Thyroid gland (tissue), 4 donors: Measurements from ENCODE around the gene CREG1. TPM values are rescaled to one million over a fixed set of nuclear protein-coding genes. Genes with fewer than 3 reads are reported as not detected.

Experiments
- DNase-seq, 2 donors: peaks; one replicate each; pipeline ENCODE4 v3.0.0-alpha.2; 2019
- H3K27ac ChIP-seq, 3 donors: fragments of 200-600 bp; sonication (generic); 1 replicate in 2 of 3; 2 replicates in 1 of 3; pipeline ENCODE4 v1.5.1; 2016 to 2019; ENCODE audit warnings: mild to moderate bottlenecking in 1 of 3, moderate library complexity in 1 of 3
- H3K27me3 ChIP-seq: fragments of 200-600 bp; sonication (generic); one replicate; pipeline ENCODE4 v1.5.1; 2019
- H3K36me3 ChIP-seq, 2 donors: fragments of 200-600 bp; sonication (generic); one replicate each; pipeline ENCODE4 v1.5.1; 2016 to 2019
- H3K4me1 ChIP-seq, 2 donors: fragments of 200-600 bp; sonication (generic); one replicate each; pipeline ENCODE4 v1.5.1; 2017 to 2019
- H3K4me3 ChIP-seq, 3 donors: fragments of 200-600 bp; sonication (generic); replicated peaks in 1 of 3; 1 replicate in 2 of 3; 2 replicates in 1 of 3; pipeline ENCODE4 v1.5.1; 2016; ENCODE audit warnings: mild to moderate bottlenecking in 1 of 3
- H3K9me3 ChIP-seq: fragments of 200-600 bp; sonication (generic); one replicate; pipeline ENCODE4 v1.5.1; 2017
- CTCF ChIP-seq, 6 experiments: fragments of 200-600 bp in 3 of 6; fragments of 450-650 bp in 3 of 6; sonication (generic) in 3 of 6; IDR thresholded peaks; one replicate each; pipeline ENCODE4 v1.5.1; 2016 to 2019; ENCODE audit warnings: antibody characterized with exemption in 6 of 6, mild to moderate bottlenecking in 2 of 6, inconsistent platforms in 1 of 6, moderate library complexity in 1 of 6
- POLR2A ChIP-seq, 2 donors: fragments of 450-650 bp; IDR thresholded peaks; one replicate each; pipeline ENCODE4 v1.6.1; 2017; ENCODE audit warnings: antibody characterized with exemption in 2 of 2, mild to moderate bottlenecking in 2 of 2, moderate library complexity in 1 of 2
- WGBS, 2 donors: methylation state at CpG; one replicate each; pipeline ENCODE4 v1.1.5; 2017; 5-methylcytosine and 5-hydroxymethylcytosine counted together
- intact Hi-C: fragments of 100-400 bp; cut with DNase I; formaldehyde crosslinking; loops from one replicate; pipeline ENCODE4 v1.15.1; 2023
- total RNA-seq, 4 donors: library from RNA; depleted of rRNA; stranded (reverse); fragments of >200 nt; gene quantifications; one replicate each; pipeline ENCODE4 v1.2.3, GENCODE V29; 2016

CREG1 gene
- total RNA-seq, 4 donors from 2014 or later, result 285 to 347 (median 327) TPM

DNA sequence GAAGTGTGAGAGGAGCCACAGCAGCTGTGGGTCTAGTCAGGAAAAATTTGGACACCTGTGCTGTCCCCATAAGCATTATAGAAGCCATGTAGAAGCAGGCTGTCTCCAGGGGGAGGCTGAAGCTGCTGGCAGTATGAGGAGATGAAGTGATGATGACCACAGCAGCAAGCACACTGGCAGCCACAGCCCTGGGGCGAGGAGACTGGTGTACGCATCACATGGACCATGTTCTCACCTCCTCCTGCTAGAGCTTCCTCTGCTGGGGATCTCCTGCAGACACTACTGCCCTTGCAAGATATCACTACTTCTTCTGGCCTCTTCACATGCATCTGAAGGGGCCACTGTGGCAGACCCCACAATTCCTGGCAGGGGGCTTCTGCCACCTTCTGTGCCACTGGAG, 33.8 kb upstream of the CREG1 start:
- H3K27ac ChIP-seq, result no peak overlapping the region
- no peak for TF ChIP-seq CTCF (IDR thresholded peaks at IDR 0.05)
- no peak for TF ChIP-seq POLR2A (IDR thresholded peaks at IDR 0.05)
- H3K36me3 ChIP-seq, result no peaks in the 10 kb centered on the region
- intact Hi-C loops, result no loop called here
- H3K9me3 ChIP-seq, result no peaks in the 10 kb centered on the region
- DNase-seq, result no peak
- no peaks in the 10 kb centered on the region for H3K4me1 ChIP-seq
- no peak overlapping the region for H3K4me3 ChIP-seq
- 86% methylated on average over 2 of the region's 2 CpGs; no CpG with 5 or more reads in 1 of the 2 donors for WGBS, 2 donors
- H3K27me3 ChIP-seq, result no peaks in the 10 kb centered on the region

DNA sequence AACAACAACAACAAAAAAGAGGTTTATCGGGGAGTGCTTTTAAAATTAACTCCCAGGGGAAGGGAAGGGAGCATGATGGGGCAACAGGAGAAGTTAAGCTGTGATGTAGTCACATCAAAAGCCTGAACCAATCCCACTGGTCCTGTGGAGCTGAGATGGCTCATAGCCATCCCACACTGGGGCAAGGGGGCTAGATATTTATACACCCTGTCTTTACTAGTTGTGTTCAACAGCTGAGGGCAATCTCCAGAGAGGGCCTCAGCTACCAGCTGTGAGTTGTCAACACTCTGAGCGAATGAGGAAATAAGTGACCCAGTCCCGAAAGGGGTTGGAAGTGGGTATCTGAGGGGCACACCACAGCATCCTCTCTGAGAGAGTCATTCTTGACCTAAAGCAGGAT, 31.0 kb upstream of the CREG1 start:
- intact Hi-C loops, result no loop called here
- Histone ChIP-seq H3K9me3 (no peaks in the 10 kb centered on the region), H3K36me3 (no peaks in the 10 kb centered on the region), H3K4me1 (no peaks in the 10 kb centered on the region), H3K27me3 (no peaks in the 10 kb centered on the region), H3K4me3 (no peak overlapping the region), H3K27ac (no peak overlapping the region)
- 89 to 94% methylated on average over 3 of the region's 3 CpGs for WGBS, 2 donors
- TF ChIP-seq POLR2A (IDR thresholded peaks at IDR 0.05), result no peak
- no peak for TF ChIP-seq CTCF (IDR thresholded peaks at IDR 0.05)
- no peak for DNase-seq

DNA sequence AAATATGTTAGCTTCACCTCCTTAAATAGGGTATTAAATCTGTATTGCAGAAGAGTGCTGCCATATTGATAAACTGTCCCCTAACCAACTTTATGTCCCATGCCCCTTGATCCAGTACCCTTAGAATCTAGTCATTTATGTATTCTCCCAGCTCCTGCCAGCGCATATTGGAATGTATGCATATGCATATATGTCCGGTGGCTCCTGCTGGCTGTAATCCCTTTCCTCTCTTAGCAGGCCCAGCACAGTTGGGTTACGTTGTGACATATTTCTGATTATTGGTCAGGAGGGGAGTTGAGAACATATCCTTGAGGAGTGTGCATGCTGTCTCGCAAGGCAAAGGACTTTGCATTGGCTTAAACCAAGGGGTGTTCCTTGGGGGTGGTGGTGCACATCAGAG, 29.2 kb upstream of the CREG1 start:
- intact Hi-C loops, result no loop called here
- H3K4me3 ChIP-seq, result no peak overlapping the region
- H3K27ac ChIP-seq, result no peak overlapping the region

DNA sequence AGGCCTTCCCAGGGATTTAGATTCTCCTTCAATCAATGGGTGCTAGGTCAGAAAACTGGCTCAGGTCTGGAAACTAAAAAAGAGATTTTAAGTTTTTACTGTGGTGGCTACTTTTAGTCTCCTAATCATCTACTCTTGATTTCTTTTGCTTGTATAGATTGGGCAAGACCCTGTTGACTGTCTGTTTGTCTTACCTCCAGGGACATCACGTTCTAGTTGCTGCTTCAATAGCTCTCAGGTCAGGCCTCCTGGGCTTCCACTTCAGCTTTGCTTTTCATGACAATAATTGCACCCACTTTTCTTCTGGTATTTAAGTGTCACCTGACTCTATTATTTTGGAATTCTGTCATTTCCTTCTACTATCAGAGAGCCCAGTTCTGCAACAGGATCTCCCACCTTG, 28.5 kb upstream of the CREG1 start:
- peak; percentile 21 to 27 for DNase-seq
- WGBS, 2 donors, result 35 to 47% methylated on average over 1 of the region's 1 CpG
- H3K27me3 ChIP-seq, result no peaks in the 10 kb centered on the region
- no peaks in the 10 kb centered on the region for H3K9me3 ChIP-seq
- H3K4me1 ChIP-seq, result no peaks in the 10 kb centered on the region
- H3K27ac ChIP-seq, result no peak overlapping the region
- H3K36me3 ChIP-seq, result no peaks in the 10 kb centered on the region
- intact Hi-C loops, result no loop called here
- TF ChIP-seq POLR2A (IDR thresholded peaks at IDR 0.05) (no peak), CTCF (IDR thresholded peaks at IDR 0.05) (no peak)
- H3K4me3 ChIP-seq, result no peak overlapping the region

More for the DNA sequence above, 29.2 kb upstream of the CREG1 start:
- no peak for DNase-seq
- TF ChIP-seq CTCF (IDR thresholded peaks at IDR 0.05) (no peak), POLR2A (IDR thresholded peaks at IDR 0.05) (no peak)
- WGBS, 2 donors, result 98 to 99% methylated on average over 4 of the region's 4 CpGs
- no peaks in the 10 kb centered on the region for H3K27me3 ChIP-seq
- H3K4me1 ChIP-seq, result no peaks in the 10 kb centered on the region
- H3K36me3 ChIP-seq, result no peaks in the 10 kb centered on the region
- H3K9me3 ChIP-seq, result no peaks in the 10 kb centered on the region

DNA sequence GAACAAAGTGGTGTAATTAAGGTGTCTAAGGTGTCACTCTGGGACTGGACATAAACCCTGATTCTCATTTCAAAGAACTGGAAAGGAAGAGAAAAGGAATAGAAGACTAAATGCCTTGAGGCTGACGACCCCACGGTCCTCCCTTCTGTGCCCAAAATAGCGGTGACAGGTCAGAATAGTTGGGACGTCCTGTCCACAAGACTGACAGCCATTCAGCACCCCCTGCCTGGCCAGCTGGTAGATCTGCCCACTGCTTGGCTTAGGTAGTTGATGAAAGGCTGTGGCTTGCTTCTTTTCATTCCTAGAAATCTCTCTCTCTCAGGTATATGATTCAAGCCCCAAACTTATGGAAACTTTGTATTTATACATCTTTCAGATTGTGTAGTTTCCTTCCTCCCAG, 26.4 kb upstream of the CREG1 start:
- Histone ChIP-seq H3K36me3 (no peaks in the 10 kb centered on the region), H3K27ac (no peak overlapping the region), H3K9me3 (no peaks in the 10 kb centered on the region), H3K4me1 (no peaks in the 10 kb centered on the region), H3K4me3 (no peak overlapping the region), H3K27me3 (no peaks in the 10 kb centered on the region)
- DNase-seq, result no peak
- WGBS, 2 donors, result 81 to 82% methylated on average over 4 of the region's 4 CpGs
- intact Hi-C loops, result no loop called here
- TF ChIP-seq CTCF (IDR thresholded peaks at IDR 0.05) (no peak), POLR2A (IDR thresholded peaks at IDR 0.05) (no peak)
